ENCODE results near the gene CD163L1.

The CD163L1 gene

DNA sequence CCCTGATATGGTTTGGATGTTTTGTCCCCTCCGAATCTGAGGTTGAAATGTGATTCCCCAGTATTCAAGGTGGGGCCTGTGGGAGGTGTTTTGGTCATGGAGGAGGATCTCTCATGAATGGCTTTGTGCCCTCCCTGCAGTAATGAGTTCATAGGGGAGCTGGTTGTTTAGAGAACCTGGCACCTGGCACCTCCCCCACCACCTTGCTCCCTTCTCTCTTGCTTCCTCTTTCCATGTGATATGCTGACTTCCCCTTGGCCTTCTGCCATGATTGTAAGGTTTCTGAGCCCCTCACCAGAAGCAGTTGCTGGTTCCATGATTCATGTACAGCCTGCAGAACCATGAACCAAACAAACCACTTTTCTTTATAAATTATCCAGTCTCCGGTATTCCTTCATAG is 32.6 kb downstream of the CD163L1 start:
- in situ Hi-C loops (cut with MboI; ENCODE audit: low sequenced_read_pairs) = no loop called here

- in situ Hi-C loops (cut with MboI; ENCODE audit: low sequenced_read_pairs) = no loop called here
Observed at GRCh38 chr12:7404275-7404674, 39.7 kb downstream of the CD163L1 start.

DNA sequence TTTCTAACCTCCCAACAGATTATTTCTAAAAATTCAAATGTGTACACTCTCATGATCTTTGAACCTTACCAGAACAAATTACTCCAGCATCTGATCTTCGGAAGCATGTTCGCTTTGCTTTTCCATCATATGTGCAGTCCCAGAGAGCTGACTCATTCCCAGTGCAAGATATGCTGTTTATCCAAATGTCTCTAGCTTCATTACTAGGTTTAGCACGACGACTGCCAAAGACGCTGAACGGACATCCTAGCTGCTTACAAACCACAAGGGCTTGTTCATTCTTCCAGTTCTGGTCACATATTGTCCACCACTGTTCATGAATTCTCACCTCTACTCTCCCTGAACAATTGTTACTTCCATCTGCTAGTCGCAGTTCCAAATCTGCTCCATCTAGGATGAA is 40.5 kb downstream of the CD163L1 start:
- in situ Hi-C loops (cut with MboI; ENCODE audit: low sequenced_read_pairs) = no loop called here

GRCh38 chr12:7399089-7399488 is 44.9 kb downstream of the CD163L1 start:
- in situ Hi-C loops (cut with MboI; ENCODE audit: low sequenced_read_pairs) = no loop called here

- in situ Hi-C loops (cut with MboI; ENCODE audit: low sequenced_read_pairs) = no loop called here
Observed at GRCh38 chr12:7396418-7396817, 47.5 kb downstream of the CD163L1 start.

GRCh38 chr12:7395950-7396349 is 48.0 kb downstream of the CD163L1 start:
- in situ Hi-C loops (cut with MboI; ENCODE audit: low sequenced_read_pairs) = no loop called here

DNA sequence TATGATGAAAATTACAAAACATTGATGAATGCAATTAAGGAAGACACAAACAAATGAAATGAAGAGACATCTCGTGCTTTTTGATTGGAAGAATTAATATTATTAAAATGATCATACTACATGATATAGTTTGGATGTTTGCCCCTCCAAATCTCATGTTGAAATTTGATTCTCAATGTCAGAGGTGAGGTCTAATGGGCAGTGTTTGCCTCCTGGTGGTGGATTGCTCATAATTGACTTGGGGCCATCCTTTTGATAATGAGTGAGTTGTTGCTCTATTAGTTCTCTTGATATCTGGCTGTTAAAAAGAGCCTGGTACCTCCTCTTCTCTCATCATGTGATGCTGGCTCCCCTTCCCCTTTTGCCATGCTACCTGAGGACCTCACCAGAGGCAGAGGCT is 56.7 kb downstream of the CD163L1 start:
- in situ Hi-C loops (cut with MboI; ENCODE audit: low sequenced_read_pairs) = no loop called here

DNA sequence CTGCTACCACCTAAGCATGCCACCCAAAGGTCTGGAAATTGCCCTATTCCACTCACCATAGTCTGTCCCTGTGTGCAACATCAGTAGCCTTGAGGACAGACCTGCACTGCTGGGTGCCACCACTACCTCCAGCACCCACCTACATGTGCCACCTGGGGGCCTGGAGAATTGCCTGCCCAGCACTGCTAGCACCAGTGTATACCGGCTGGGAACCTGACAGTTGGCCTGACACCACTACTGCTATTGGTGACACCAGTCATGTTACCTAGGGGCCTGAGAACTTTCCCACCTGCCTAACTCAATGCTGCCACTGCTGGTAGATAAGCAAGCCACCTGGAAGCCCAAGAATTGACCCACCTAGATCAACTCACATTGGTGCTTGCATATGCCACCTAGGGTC is 60.8 kb downstream of the CD163L1 start:
- in situ Hi-C loops (cut with MboI; ENCODE audit: low sequenced_read_pairs) = no loop called here

DNA sequence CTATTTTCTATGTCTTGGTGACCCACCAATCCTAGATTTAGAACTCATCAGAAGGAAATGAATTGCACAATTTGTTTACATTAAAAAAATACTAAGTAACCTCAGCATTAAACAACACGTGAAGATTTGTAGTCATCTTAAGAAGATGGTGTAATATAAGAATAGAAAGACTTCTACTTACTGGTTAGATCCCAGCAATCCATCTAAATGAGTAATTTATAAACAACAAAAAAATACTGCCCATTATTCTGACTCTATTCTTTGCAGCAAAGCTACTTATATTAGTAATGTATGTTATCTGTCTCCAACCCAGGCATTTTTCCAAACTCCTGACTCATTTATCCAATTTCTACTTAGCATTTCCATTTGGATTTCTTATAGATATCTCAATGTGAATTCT is 67.8 kb downstream of the CD163L1 start:
- in situ Hi-C loops (cut with MboI; ENCODE audit: low sequenced_read_pairs) = no loop called here

- in situ Hi-C loops (cut with MboI; ENCODE audit: low sequenced_read_pairs) = no loop called here
Observed at GRCh38 chr12:7375145-7375543, 68.8 kb downstream of the CD163L1 start.

DNA sequence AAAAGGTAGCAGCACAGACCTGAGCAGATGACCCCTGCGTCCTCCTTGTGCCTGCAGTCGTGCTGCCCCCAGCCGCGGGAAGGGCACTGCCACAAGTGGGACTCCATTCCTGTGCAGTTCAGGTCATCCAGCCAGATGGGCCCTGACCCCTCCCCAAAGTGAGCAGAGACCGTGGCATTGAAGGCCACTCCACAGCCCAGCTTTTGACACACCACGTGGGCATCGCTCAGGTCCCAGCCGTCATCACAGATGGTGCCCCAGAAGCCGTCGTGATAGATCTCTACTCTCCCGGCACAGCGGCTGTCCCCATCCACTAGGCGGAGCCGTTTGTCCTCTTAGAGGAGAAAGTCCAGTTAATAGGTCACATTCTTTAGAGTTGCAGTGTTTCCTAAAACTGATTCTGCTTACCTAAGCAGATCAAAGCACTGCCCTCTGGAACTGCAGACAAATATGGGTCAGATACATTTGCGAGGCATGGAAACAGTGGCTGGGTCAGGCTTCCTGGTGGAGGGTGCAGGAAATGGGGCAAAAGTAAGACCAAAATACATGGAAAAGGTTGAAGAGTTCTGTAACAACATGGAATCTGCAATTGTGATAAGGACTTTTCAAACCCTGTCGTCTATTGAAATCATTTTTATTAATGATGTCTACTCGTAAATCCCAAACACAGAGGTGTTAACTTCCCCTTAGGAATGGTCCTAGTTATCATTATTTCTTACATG is 69.4 kb downstream of the CD163L1 start:
- in situ Hi-C loops (cut with MboI; ENCODE audit: low sequenced_read_pairs) = no loop called here

GRCh38 chr12:7373226-7373625 is 70.7 kb downstream of the CD163L1 start:
- in situ Hi-C loops (cut with MboI; ENCODE audit: low sequenced_read_pairs) = no loop called here

DNA sequence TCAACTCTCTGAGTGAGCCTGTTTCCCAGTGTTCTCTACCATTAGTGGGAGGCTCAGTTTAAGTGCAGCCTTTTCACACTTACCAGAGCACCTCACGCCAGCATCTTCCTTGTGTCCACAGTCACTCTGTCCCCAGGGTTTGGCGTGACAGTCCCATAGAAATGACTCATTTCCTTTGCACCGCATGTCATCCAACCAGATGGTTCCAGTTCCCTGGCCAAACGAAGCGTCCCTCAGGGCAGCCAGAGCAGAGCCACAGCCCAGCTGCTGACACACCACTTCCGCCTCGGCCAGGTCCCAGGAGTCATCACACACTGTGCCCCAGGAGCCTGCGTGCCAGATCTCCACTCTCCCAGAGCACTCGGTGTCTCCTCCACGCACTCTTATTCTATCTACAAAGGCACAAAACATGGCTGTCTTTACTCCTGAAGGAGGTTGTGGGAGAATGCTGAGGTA is 74.7 kb downstream of the CD163L1 start:
- in situ Hi-C loops (cut with MboI; ENCODE audit: low sequenced_read_pairs) = no loop called here

DNA sequence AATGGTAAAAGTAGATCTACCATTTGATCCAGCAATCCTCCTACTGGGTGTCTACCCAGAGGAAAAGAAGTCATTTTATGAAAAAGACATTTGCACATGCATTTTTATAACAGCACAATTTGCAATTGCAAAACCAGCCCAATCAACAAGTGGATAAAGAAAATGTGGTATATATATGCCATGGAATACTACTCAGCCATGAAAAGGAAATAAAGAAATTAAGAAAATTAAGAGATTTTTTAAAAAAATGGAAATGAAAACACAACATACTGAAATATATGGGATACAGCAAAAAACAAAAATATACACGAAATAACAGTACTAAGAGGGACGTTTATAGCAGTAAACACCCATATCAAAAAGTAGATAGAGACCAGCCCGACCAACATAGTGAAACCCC is 81.2 kb downstream of the CD163L1 start:
- in situ Hi-C loops (cut with MboI; ENCODE audit: low sequenced_read_pairs) = no loop called here

DNA sequence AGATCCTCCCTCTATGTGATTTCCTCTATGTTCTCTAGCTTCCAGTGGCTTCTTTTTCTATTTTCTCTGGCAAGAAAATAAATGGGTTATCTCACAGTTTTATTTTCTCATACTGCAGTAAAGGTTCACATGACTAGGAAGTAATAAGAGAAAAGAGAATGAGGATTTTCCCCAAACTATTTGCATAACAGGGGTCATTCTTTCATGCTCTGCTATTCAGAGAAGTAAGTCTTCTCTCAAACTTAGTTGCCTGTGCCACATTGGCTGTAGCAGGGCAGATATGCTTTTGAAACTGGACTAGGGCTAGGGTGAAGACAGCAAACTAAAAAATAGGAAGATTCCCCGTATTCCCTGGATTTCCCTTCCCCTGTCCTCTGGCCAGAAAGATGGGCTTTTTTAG is 82.7 kb downstream of the CD163L1 start:
- in situ Hi-C loops (cut with MboI; ENCODE audit: low sequenced_read_pairs) = no loop called here

- in situ Hi-C loops (cut with MboI; ENCODE audit: low sequenced_read_pairs) = no loop called here
Observed at GRCh38 chr12:7354529-7354928, 89.4 kb downstream of the CD163L1 start.

GRCh38 chr12:7352661-7353060 is 91.3 kb downstream of the CD163L1 start:
- in situ Hi-C loops (cut with MboI; ENCODE audit: low sequenced_read_pairs) = no loop called here

DNA sequence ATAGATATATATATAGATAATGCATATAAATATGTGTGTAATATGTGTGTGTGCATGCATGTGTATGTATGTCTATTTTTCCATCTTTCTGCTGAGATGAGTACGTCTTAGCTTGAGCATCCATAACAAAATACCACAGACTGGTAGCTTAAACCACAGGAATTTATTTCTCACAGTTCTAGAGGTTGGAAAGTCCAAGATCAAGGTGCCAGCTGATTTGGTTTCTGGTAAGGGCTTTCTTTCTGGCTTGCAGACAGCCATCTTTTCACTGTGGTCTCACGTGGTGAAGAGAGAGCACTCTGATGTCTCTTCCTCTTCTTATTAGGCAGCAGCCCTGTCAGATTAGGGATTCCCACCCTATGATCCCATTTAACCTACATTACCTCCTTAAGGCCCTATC is 92.8 kb downstream of the CD163L1 start:
- in situ Hi-C loops (cut with MboI; ENCODE audit: low sequenced_read_pairs) = no loop called here

DNA sequence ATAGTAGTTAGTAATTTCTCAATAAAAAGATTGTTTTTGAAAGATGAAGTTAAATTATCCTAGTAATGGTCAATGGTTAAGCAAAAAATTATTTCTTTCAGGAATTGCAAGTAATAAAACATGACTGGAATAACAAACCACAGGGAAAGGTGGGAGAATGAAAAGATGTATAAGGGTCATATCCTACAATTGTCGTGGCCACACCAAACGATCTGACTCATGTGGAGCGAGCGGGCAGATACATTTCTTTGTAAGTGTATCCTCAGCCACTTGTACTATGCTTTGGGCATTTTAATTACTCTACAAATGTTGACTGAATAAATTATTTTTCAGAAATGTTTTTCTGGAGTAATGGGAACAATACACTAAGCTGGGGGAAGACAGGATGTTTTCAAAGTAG is 94.5 kb downstream of the CD163L1 start:
- in situ Hi-C loops (cut with MboI; ENCODE audit: low sequenced_read_pairs) = no loop called here

- in situ Hi-C loops (cut with MboI; ENCODE audit: low sequenced_read_pairs) = no loop called here
Observed at GRCh38 chr12:7346551-7347225, 97.3 kb downstream of the CD163L1 start.

DNA sequence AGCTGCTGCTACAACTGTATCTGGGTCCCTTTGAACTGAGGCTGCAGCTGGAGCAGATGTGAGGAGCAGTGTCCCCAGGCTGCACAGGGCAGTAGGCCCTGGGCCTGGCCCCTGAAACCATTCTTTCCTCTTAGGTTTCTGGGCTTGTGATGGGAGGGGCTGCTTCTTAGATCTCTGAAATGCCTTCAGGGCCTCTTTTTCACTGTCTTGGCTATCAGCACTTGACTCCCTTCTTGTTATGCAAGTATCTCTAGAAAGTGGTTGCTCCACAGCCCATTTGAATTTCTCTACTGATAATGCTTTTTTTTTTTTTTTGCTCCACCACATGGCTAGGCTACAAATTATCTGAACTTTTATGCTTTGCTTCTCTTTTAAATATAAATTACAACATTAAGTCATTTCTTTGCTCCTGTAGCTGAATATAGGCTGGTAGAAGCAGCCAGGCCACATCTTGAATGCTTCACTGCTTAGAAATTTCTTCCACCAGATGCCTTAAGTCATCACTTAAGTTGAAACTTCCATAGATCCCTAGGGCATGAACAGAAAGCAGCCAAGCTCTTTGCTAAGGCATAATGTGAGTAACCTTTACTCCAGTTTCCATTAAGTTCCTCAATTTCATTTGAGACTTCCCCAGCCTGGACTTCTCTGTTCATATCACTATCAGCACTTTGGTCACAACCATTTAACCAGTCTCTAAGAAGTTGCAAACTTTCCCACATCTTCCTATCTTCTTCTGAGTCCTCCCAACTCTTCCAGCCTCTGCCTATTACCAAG is 98.9 kb downstream of the CD163L1 start:
- in situ Hi-C loops (cut with MboI; ENCODE audit: low sequenced_read_pairs) = no loop called here

GRCh38 chr12:7339675-7340074 is 104.3 kb downstream of the CD163L1 start:
- in situ Hi-C loops (cut with MboI; ENCODE audit: low sequenced_read_pairs) = no loop called here
